Fibroblast of lung (primary cell): ENCODE data around the gene FH.

Source experiments
- EZH2 ChIP-seq: IDR thresholded peaks from 2 replicates; pipeline ENCODE4 v1.5.1; 2012; ENCODE audit warnings: low read length, control low read depth, mild to moderate bottlenecking; ENCODE audit errors: missing control alignments
- TF ChIP-seq, protein P1 (sequence below), 2 donors: IDR thresholded peaks in 1 of 2; conservative IDR thresholded peaks in 1 of 2; 1 replicate in 1 of 2; 2 replicates in 1 of 2; pipeline ENCODE4 v1.5.1; 2011 to 2012; ENCODE audit warnings: low read length in 2 of 2, control low read depth in 1 of 2, inconsistent platforms in 1 of 2, low read depth in 1 of 2, mild to moderate bottlenecking in 1 of 2

- TF ChIP-seq, protein P1, sequence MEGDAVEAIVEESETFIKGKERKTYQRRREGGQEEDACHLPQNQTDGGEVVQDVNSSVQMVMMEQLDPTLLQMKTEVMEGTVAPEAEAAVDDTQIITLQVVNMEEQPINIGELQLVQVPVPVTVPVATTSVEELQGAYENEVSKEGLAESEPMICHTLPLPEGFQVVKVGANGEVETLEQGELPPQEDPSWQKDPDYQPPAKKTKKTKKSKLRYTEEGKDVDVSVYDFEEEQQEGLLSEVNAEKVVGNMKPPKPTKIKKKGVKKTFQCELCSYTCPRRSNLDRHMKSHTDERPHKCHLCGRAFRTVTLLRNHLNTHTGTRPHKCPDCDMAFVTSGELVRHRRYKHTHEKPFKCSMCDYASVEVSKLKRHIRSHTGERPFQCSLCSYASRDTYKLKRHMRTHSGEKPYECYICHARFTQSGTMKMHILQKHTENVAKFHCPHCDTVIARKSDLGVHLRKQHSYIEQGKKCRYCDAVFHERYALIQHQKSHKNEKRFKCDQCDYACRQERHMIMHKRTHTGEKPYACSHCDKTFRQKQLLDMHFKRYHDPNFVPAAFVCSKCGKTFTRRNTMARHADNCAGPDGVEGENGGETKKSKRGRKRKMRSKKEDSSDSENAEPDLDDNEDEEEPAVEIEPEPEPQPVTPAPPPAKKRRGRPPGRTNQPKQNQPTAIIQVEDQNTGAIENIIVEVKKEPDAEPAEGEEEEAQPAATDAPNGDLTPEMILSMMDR (conservative IDR thresholded peaks at IDR 0.05 in 1 of 2, IDR thresholded peaks at IDR 0.05 in 1 of 2; ENCODE audit: low read depth in 1 of 2, low read length in 2 of 2): no peak
- TF ChIP-seq EZH2: no peak
Observed at GRCh38 chr1:241520080-241520465, 518 bp upstream of the FH start.
